ENCODE measurements around the gene RAPGEF6.

RAPGEF6 gene

DNA sequence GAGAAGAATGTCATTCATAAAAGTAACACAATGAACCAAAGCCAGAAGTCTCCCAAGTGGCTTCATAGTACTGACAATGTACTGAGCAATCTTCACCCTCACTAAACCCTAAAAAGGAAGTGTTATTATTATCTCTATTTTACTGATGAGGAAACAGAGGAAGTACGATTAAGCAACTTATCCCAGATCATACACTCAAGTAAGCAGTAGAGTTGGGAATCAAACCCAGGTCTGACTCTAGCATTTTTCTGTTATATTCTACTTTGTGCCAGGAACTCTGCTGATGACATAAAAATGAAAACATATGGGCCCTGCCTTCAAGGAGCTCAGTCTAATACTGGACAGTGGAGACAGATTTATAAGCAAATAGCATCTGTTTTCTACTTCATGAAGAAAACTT is 109.2 kb downstream of the RAPGEF6 start:
- TF ChIP-seq, protein P1, sequence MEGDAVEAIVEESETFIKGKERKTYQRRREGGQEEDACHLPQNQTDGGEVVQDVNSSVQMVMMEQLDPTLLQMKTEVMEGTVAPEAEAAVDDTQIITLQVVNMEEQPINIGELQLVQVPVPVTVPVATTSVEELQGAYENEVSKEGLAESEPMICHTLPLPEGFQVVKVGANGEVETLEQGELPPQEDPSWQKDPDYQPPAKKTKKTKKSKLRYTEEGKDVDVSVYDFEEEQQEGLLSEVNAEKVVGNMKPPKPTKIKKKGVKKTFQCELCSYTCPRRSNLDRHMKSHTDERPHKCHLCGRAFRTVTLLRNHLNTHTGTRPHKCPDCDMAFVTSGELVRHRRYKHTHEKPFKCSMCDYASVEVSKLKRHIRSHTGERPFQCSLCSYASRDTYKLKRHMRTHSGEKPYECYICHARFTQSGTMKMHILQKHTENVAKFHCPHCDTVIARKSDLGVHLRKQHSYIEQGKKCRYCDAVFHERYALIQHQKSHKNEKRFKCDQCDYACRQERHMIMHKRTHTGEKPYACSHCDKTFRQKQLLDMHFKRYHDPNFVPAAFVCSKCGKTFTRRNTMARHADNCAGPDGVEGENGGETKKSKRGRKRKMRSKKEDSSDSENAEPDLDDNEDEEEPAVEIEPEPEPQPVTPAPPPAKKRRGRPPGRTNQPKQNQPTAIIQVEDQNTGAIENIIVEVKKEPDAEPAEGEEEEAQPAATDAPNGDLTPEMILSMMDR (IDR thresholded peaks at IDR 0.05; ENCODE audit: low read depth, low read length), result no peak
- in situ Hi-C loops (cut with HindIII; ENCODE audit: low sequenced_read_pairs), result no loop called here
- H3K4me3 ChIP-seq (ENCODE audit: low read depth, low read length), result no peak overlapping the region
- DNase-seq (ENCODE audit: low read depth, low spot score), result no peak

DNA sequence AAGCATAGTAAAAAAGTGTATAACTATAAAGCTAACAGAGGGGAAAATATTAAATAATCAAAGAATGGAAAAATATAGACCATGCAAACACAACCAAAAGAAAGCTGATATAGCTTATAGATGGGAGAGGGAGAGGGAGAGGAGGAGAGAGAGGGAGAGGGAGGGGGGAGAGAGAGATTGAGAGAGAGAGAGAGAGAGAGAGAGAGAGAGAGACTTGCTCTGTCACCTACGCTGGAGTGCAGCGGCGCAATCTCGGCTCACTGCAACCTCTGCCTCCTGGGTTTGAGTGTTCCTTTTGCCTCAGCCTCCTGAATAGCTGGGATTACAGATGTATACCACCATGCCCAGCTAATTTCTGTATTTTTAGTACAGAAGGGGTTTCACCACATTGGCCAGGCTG is 110.6 kb downstream of the RAPGEF6 start:
- in situ Hi-C loops (cut with HindIII; ENCODE audit: low sequenced_read_pairs), result no loop called here
- DNase-seq (ENCODE audit: low read depth, low spot score), result no peak
- TF ChIP-seq, protein P1 (IDR thresholded peaks at IDR 0.05; ENCODE audit: low read depth, low read length), result no peak
- no peak overlapping the region for H3K4me3 ChIP-seq (ENCODE audit: low read depth, low read length)

DNA sequence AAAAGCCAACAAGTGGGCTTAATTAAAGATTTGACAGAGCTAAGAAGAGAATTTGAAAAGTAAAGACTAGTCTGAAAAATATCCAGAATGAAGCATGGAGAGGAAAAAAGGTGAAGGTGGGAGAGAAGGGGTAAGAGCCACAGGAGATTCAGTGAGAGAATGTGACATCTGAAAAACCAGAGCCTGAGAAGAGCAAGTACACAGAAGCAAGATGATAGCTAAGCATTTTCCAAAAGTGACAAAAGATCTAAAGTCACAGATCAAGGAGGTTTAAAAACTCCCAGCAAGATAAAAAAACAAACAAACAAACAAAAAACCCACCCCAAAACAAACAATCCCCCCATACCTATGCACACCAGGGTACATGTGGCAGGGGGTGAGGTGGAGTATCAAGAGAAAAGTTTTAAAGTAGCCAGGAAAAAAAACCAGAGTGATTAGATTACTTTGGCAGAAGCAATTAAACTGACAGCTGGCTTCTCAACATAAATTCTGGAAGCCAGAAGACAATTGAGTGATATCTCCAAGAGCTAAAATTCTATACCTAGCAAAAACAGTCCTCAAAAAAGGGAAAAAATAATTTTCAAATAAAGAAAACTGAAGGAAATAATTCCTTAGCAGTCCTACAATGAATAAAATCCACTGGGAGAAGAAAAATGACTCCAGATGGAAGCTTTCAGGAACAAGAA is 111.4 kb downstream of the RAPGEF6 start:
- TF ChIP-seq, protein P1 (IDR thresholded peaks at IDR 0.05; ENCODE audit: low read depth, low read length), result no peak
- DNase-seq (ENCODE audit: low read depth, low spot score), result no peak
- in situ Hi-C loops (cut with HindIII; ENCODE audit: low sequenced_read_pairs), result no loop called here

DNA sequence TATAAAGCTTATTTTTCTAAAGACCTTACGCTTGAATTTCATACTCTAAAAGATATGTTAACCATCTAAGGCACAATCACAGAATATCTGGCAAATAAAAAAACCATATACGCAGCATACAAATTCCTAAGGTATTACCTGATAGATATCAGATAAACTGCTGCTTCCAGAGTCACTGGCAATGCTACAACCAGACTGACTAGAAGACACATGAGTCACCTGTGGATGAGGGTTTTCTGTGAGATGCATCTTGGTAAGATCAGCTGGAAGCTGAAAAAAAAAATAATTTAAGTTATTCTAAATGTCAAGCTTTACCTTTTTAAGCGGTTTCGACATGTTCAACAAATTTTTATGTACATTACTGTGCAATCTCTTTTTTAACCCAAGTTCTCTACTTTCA is 113.8 kb downstream of the RAPGEF6 start:
- in situ Hi-C loops (cut with HindIII; ENCODE audit: low sequenced_read_pairs), result no loop called here
- TF ChIP-seq, protein P1 (IDR thresholded peaks at IDR 0.05; ENCODE audit: low read depth, low read length), result no peak
- no peak overlapping the region for H3K4me3 ChIP-seq (ENCODE audit: low read depth, low read length)
- DNase-seq (ENCODE audit: low read depth, low spot score), result peak; percentile 42

More for the DNA sequence above, 111.4 kb downstream of the RAPGEF6 start:
- H3K4me3 ChIP-seq (ENCODE audit: low read depth, low read length), result no peak overlapping the region

DNA sequence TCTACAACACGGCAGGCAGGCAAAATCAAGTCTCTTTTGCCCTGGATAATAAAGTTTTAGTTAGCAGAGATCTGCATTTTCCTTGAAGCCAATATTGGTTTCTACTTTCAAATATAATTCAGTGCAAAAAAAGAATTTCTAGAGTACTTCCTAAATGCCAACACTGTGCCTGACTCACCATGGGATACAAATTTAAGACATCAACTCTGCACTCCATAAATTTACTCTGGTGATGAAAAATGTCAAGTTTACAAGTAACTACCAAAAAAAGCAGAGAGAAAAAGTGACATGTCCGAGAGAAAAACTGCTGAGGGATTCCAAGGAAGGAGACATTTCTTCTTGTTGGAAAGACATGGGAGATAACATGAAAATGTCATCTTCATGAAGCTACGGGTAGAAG is 119.7 kb downstream of the RAPGEF6 start:
- TF ChIP-seq, protein P1 (IDR thresholded peaks at IDR 0.05; ENCODE audit: low read depth, low read length), result no peak
- DNase-seq (ENCODE audit: low read depth, low spot score), result no peak
- in situ Hi-C loops (cut with HindIII; ENCODE audit: low sequenced_read_pairs), result no loop called here
- no peak overlapping the region for H3K4me3 ChIP-seq (ENCODE audit: low read depth, low read length)

DNA sequence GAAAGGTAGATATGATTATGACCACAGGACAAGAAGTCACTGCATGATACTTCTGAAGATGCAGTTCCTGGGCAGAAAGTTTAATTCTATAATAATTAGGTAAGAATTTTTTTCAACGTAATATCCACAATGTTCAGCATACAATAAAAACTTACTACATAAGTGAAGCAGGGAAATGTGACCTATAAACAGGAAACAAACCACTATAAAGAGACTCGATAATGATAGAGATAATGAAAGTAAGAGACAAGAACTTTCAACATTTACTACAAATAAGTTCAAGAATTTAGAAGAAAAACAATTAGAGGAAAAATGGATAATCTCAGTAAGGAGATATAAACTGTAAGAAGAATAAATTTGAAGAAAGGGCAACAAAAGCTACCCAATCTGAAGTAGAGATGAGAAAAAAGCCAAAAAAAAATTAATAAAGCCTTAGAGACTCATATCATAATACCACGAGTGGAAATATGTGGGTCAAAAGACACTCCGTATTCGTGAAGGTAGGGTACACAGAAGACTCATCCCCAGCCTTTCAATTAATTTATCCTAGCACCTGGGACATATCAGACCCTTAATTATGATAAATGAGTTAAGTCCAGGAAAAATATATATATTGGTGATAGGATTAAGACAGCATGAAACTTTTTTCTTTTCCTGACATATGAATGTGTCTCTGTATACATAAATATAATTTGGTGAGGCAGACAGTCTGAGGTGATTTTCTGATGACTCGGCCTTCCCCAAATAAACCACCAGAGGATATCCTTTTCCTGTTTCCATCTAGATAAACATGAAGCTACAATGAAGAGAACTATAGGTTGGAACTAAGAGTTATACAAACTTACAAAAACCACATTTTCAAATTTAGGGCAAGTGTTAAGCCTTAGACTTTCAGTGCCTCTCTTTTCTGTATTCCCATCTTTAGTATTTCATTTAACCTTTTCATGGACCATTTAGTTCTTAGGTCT is 120.4 kb downstream of the RAPGEF6 start:
- no peak for DNase-seq (ENCODE audit: low read depth, low spot score)
- TF ChIP-seq, protein P1 (IDR thresholded peaks at IDR 0.05; ENCODE audit: low read depth, low read length), result peak; percentile 17
- H3K4me3 ChIP-seq (ENCODE audit: low read depth, low read length), result no peak overlapping the region
- in situ Hi-C loops (cut with HindIII; ENCODE audit: low sequenced_read_pairs), result no loop called here
